HG03064 (cell line): ENCODE data around the gene ADAMTS1.

ENCODE experiments used
- ATAC-seq: cut with Tn5 transposase; IDR thresholded peaks from one replicate; pipeline ENCODE4 v1.9.1; 2021; ENCODE audit warnings: low read depth; ENCODE audit not compliant: unreplicated experiment

The ADAMTS1 gene

GRCh38 chr21:26794597-26795411, 50.4 kb downstream of the ADAMTS1 start:
- no peak for ATAC-seq

- no peak for ATAC-seq
These were observed 54.9 kb downstream of the ADAMTS1 start for GRCh38 chr21:26790296-26790695.

- ATAC-seq: no peak
These were observed 56.4 kb downstream of the ADAMTS1 start for GRCh38 chr21:26788790-26789189.
